Hematopoietic multipotent progenitor cell treated with erythropoietin and hydrocortisone succinate and interleukin-3 and kit ligand, for 4 days (in vitro differentiated cells): ENCODE data around the gene ZNF816.
"Not testable (repeated sequence)": the region's sequence is repeated elsewhere in the genome, so short reads cannot be mapped to it uniquely, and the experiment has no call there.

Experiments used
- DNase-seq: peaks from one replicate; pipeline ENCODE4 v3.0.0-alpha.2; 2015

Gene ZNF816

GRCh38 chr19:52923778-52924593, 38.7 kb downstream of the ZNF816 start:
- peak; percentile 56 for DNase-seq

GRCh38 chr19:52922841-52923777, 39.6 kb downstream of the ZNF816 start, which contains the start of gene ZNF888:
TSS of gene ZNF888 (minus strand) at chr19:52923428. CDS start at chr19:52917873, 5,555 bp downstream.
- peak; percentile 95 for DNase-seq

GRCh38 chr19:52917531-52917930, 45.1 kb downstream of the ZNF816 start:
- DNase-seq, result no peak

- no peak for DNase-seq
Observed at GRCh38 chr19:52910648-52911047, 52.0 kb downstream of the ZNF816 start.

GRCh38 chr19:52904052-52904780, 58.5 kb downstream of the ZNF816 start:
- not testable (repeated sequence) for DNase-seq

GRCh38 chr19:52901842-52902241, 60.8 kb downstream of the ZNF816 start:
- DNase-seq, result no peak
